ENCODE data around the gene NUP85. TPM values are rescaled to one million over a fixed set of nuclear protein-coding genes. Genes with fewer than 3 reads are reported as not detected.

NUP85 gene
- total and polyA plus RNA-seq, 2 of the 4 experiments (the other 2 are of a cell fraction) = 29.4 to 54.4 TPM

DNA sequence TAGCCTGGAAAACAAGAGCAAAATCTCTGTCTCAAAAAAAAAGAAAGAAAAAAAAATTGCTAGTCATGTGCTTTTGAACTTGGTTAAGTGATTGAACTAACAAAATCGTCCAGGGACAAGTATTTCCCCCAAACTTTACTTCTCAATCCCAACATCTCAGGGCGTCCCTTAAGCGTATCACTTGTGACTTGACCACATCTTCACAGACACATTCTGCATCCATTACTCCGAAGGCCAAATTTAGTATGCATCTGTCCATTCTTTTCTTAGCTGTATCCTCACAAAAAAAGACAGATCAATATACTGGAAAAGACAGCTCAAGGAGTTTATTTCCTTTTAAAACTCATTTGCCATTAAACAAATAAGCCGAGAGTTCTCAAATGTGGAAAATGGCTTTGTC is 45.3 kb upstream of the NUP85 start:
- Histone ChIP-seq H4K20me1 (ENCODE audit: insufficient read depth, low read length) (no peaks in the 10 kb centered on the region), H3K79me1 (ENCODE audit: low read depth in 1 of 2, low read length in 2 of 2) (peaks cover 6 to 22% of the 10 kb centered on the region in 2 experiments; a peak in 3 of 4 replicates), H4K91ac (ENCODE audit: insufficient read depth, low read depth, low read length) (no peak overlapping the region), H2AK9ac (replicated peaks; ENCODE audit: low read depth, low read length, poor library complexity) (no peak overlapping the region), H3K27ac (ENCODE audit: insufficient read depth, low read length) (no peak overlapping the region), H3K36me3 (ENCODE audit: control insufficient read depth, insufficient read depth, low read length) (peaks cover 17% of the 10 kb centered on the region), H3K14ac (replicated peaks; ENCODE audit: low read depth, low read length) (no peak overlapping the region), H2BK20ac (ENCODE audit: low read depth, low read length) (no peak overlapping the region), H3K23ac (ENCODE audit: low read depth, low read length) (0 out of 2 replicates have a peak overlapping the region, but pooled peaks have one; percentile 69), H2AK5ac (ENCODE audit: low read depth, low read length) (no peak overlapping the region), H3K56ac (ENCODE audit: extremely low read depth, insufficient read depth, low read length) (no peak overlapping the region), H2BK15ac (ENCODE audit: low read depth, low read length) (no peak overlapping the region), H4K8ac (ENCODE audit: low read depth in 2 of 2, low read length in 2 of 2) (no peak overlapping the region), H3K4me3 (ENCODE audit: insufficient read depth, low read depth, low read length) (no peak overlapping the region), H3K9me1 (ENCODE audit: insufficient read depth, low read length) (peaks cover 3% of the 10 kb centered on the region; the same call in 1 of the 2 replicates), H3K18ac (ENCODE audit: low read depth, low read length) (no peak overlapping the region), H3K4me1 (ENCODE audit: control insufficient read depth, insufficient read depth, low read length) (peaks cover 3% of the 10 kb centered on the region), H2BK120ac (ENCODE audit: low read depth, low read length) (no peak overlapping the region), H3K9me3 (ENCODE audit: control insufficient read depth, insufficient read depth, low read length) (no peaks in the 10 kb centered on the region), H3K27me3 (ENCODE audit: control insufficient read depth, insufficient read depth, low read length) (no peaks in the 10 kb centered on the region), H3K4me2 (ENCODE audit: low read depth, low read length) (no peak overlapping the region), H2BK5ac (ENCODE audit: low read depth, low read length, poor library complexity, severe bottlenecking) (no peak overlapping the region), H2AFZ (replicated peaks; ENCODE audit: low read length, poor library complexity) (no peak overlapping the region), H3K9ac (ENCODE audit: low read depth, low read length) (no peak overlapping the region), H3K4ac (ENCODE audit: low read depth, low read length) (no peak overlapping the region), H4K5ac (ENCODE audit: low read depth, low read length) (no peak overlapping the region)
- WGBS, 2 experiments (ENCODE audit: extremely low coverage in 2 of 2, insufficient read length in 1 of 2) = 100% methylated on average over 1 of the region's 5 CpGs; no CpG with 5 or more reads in 1 of the 2 experiments
- TF ChIP-seq CEBPB (IDR thresholded peaks at IDR 0.05; ENCODE audit: low read depth, low read length) (no peak), ELK1 (IDR thresholded peaks at IDR 0.05; ENCODE audit: borderline replicate concordance, low read depth, low read length) (no peak), SMC3 (IDR thresholded peaks at IDR 0.05; ENCODE audit: low read depth, low read length) (no peak), MAFK (IDR thresholded peaks at IDR 0.05; ENCODE audit: low read depth, low read length) (no peak), RAD21 (IDR thresholded peaks at IDR 0.05; ENCODE audit: low read length) (no peak), BHLHE40 (IDR thresholded peaks at IDR 0.05; ENCODE audit: low read depth, low read length) (no peak), USF2 (IDR thresholded peaks at IDR 0.05; ENCODE audit: low read depth, low read length) (no peak), POLR2A (IDR thresholded peaks at IDR 0.05; ENCODE audit: low read depth, low read length) (no peak), MXI1 (IDR thresholded peaks at IDR 0.05; ENCODE audit: borderline replicate concordance, low read depth, low read length) (no peak)
- BruUV-seq (replicated peaks) = no TSS peak
- intact Hi-C loops (cut with micrococcal nuclease) = no loop called here
- DNase-seq (no peak), ATAC-seq (ENCODE audit: low read depth) (no peak)
- POLR2A ChIA-PET (ENCODE audit: unreplicated experiment) = no interaction called here
- CTCF ChIA-PET = no interaction called here
- in situ Hi-C loops (cut with MboI; ENCODE audit: low sequenced_read_pairs) = no loop called here
- dilution Hi-C loops (cut with HindIII; ENCODE audit: low sequenced_read_pairs, unreplicated experiment) = no loop called here
